ENCODE data around the gene FSCN2. TPM values are rescaled to one million over a fixed set of nuclear protein-coding genes. Genes with fewer than 3 reads are reported as not detected.

Gene FSCN2
- total RNA-seq, 1 experiment from 2014 or later: 0.31 TPM

- Mint-ChIP-seq H3K4me1 (peaks cover 13% of the 10 kb centered on the region), H3K27me3 (ENCODE audit: low read depth) (no peaks in the 10 kb centered on the region), H3K27ac (peak overlapping the region; percentile 28; the same call in 1 of the 2 replicates), H3K9me3 (no peaks in the 10 kb centered on the region), H3K36me3 (peaks cover 16% of the 10 kb centered on the region), H3K4me3 (no peak overlapping the region)
- ChIA-PET POLR2A (no interaction called here), CTCF (no interaction called here)
- DNase-seq (ENCODE audit: low spot score) (no peak), ATAC-seq (no peak)
- no peak for TF ChIP-seq NR3C1 (CRISPR knock-in tag; conservative IDR thresholded peaks at IDR 0.05; ENCODE audit: low read depth)
- TF ChIP-seq RORB (CRISPR knock-in tag; IDR thresholded peaks at IDR 0.05): no peak
- TF ChIP-seq OVOL2 (CRISPR knock-in tag; IDR thresholded peaks at IDR 0.05; ENCODE audit: borderline replicate concordance): no peak
- no peak for TF ChIP-seq EMX1 (CRISPR knock-in tag; IDR thresholded peaks at IDR 0.05)
- TF ChIP-seq, protein P1, sequence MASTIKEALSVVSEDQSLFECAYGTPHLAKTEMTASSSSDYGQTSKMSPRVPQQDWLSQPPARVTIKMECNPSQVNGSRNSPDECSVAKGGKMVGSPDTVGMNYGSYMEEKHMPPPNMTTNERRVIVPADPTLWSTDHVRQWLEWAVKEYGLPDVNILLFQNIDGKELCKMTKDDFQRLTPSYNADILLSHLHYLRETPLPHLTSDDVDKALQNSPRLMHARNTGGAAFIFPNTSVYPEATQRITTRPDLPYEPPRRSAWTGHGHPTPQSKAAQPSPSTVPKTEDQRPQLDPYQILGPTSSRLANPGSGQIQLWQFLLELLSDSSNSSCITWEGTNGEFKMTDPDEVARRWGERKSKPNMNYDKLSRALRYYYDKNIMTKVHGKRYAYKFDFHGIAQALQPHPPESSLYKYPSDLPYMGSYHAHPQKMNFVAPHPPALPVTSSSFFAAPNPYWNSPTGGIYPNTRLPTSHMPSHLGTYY (CRISPR knock-in tag; IDR thresholded peaks at IDR 0.05): no peak
- TF ChIP-seq ARID4B (CRISPR knock-in tag; IDR thresholded peaks at IDR 0.05; ENCODE audit: borderline replicate concordance): no peak
- TF ChIP-seq MLX (CRISPR knock-in tag; IDR thresholded peaks at IDR 0.05): no peak
- TF ChIP-seq, protein P2, sequence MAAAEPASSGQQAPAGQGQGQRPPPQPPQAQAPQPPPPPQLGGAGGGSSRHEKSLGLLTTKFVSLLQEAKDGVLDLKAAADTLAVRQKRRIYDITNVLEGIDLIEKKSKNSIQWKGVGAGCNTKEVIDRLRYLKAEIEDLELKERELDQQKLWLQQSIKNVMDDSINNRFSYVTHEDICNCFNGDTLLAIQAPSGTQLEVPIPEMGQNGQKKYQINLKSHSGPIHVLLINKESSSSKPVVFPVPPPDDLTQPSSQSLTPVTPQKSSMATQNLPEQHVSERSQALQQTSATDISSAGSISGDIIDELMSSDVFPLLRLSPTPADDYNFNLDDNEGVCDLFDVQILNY (CRISPR knock-in tag; IDR thresholded peaks at IDR 0.05): no peak
- no peak for TF ChIP-seq NR2C2 (CRISPR knock-in tag; IDR thresholded peaks at IDR 0.05)
- TF ChIP-seq, protein P3, sequence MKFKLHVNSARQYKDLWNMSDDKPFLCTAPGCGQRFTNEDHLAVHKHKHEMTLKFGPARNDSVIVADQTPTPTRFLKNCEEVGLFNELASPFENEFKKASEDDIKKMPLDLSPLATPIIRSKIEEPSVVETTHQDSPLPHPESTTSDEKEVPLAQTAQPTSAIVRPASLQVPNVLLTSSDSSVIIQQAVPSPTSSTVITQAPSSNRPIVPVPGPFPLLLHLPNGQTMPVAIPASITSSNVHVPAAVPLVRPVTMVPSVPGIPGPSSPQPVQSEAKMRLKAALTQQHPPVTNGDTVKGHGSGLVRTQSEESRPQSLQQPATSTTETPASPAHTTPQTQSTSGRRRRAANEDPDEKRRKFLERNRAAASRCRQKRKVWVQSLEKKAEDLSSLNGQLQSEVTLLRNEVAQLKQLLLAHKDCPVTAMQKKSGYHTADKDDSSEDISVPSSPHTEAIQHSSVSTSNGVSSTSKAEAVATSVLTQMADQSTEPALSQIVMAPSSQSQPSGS (CRISPR knock-in tag; IDR thresholded peaks at IDR 0.05; ENCODE audit: borderline replicate concordance, low read depth): no peak
- TF ChIP-seq KAT7 (CRISPR knock-in tag; IDR thresholded peaks at IDR 0.05; ENCODE audit: borderline replicate concordance): no peak
- TF ChIP-seq PRDM15 (CRISPR knock-in tag; IDR thresholded peaks at IDR 0.05): no peak
- no peak for TF ChIP-seq CDX4 (CRISPR knock-in tag; IDR thresholded peaks at IDR 0.05; ENCODE audit: borderline replicate concordance)
- TF ChIP-seq TP53 (CRISPR knock-in tag; IDR thresholded peaks at IDR 0.05): no peak
- no peak for TF ChIP-seq ZNF396 (CRISPR knock-in tag; IDR thresholded peaks at IDR 0.05; ENCODE audit: borderline replicate concordance)
- no peak for TF ChIP-seq AFF4 (CRISPR knock-in tag; IDR thresholded peaks at IDR 0.05; ENCODE audit: borderline replicate concordance)
Observed at GRCh38 chr17:81557276-81558114, 29.3 kb downstream of the FSCN2 start.
